VCaP (cell line): ENCODE measurements around the gene TAMM41.
"Not testable (repeated sequence)": the region's sequence is repeated elsewhere in the genome, so short reads cannot be mapped to it uniquely, and the experiment has no call there.

ENCODE experiments used
- H3K27ac ChIP-seq: fragments of 450-650 bp; 2 replicates; pipeline ENCODE4 v1.5.1; 2017
- CTCF ChIP-seq: fragments of 450-650 bp; conservative IDR thresholded peaks from 2 replicates; pipeline ENCODE4 v1.5.1; 2017; ENCODE audit warnings: mild to moderate bottlenecking, moderate library complexity

The TAMM41 gene

GRCh38 chr3:11846281-11847266, at the start of gene TAMM41:
Gene TAMM41 (minus strand): TSS chr3:11846885. CDS start chr3:11846636, 249 bp downstream.
- peak within 1 kb of the TSS; percentile 89 for H3K27ac ChIP-seq

GRCh38 chr3:11878837-11879236, 32.2 kb upstream of the TAMM41 start:
- TF ChIP-seq CTCF = 0 out of 2 replicates have a peak, but pooled peaks have one; percentile 5
- H3K27ac ChIP-seq = no peak overlapping the region

More at GRCh38 chr3:11846281-11847266, at the start of gene TAMM41:
- peak; percentile 97 for TF ChIP-seq CTCF

GRCh38 chr3:11874707-11875106, 28.0 kb upstream of the TAMM41 start:
- not testable (repeated sequence) for H3K27ac ChIP-seq

GRCh38 chr3:11863739-11864138, 17.1 kb upstream of the TAMM41 start:
- not testable (repeated sequence) for H3K27ac ChIP-seq

- not testable (repeated sequence) for H3K27ac ChIP-seq
These were observed 15.9 kb upstream of the TAMM41 start for GRCh38 chr3:11862584-11862983.

- H3K27ac ChIP-seq = not testable (repeated sequence)
These were observed 15.5 kb upstream of the TAMM41 start for GRCh38 chr3:11862145-11862544.

- not testable (repeated sequence) for H3K27ac ChIP-seq
These were observed 13.5 kb upstream of the TAMM41 start for GRCh38 chr3:11860213-11860612.

GRCh38 chr3:11853450-11853849, 6.8 kb upstream of the TAMM41 start:
- H3K27ac ChIP-seq = no peak overlapping the region
- TF ChIP-seq CTCF = no peak

- no peak for TF ChIP-seq CTCF
- H3K27ac ChIP-seq = no peak overlapping the region
These were observed 3.3 kb upstream of the TAMM41 start for GRCh38 chr3:11850003-11850402.

- TF ChIP-seq CTCF = no peak
- H3K27ac ChIP-seq = no peak overlapping the region
These were observed 922 bp upstream of the TAMM41 start for GRCh38 chr3:11847607-11848006.
